Neuronal stem cell (in vitro differentiated cells): ENCODE results near the gene EIF2S2.
"Not testable (repeated sequence)": the region's sequence is repeated elsewhere in the genome, so short reads cannot be mapped to it uniquely, and the experiment has no call there.

ENCODE experiments used
- DNase-seq: peaks from one replicate; pipeline ENCODE4 v3.0.0-alpha.2; 2013; ENCODE audit warnings: low spot score
- H2AFZ ChIP-seq: one replicate; pipeline ENCODE4 v1.6.1; 2013; ENCODE audit warnings: mild to moderate bottlenecking, low read length, inconsistent platforms
- H2AK5ac ChIP-seq: 2 replicates; pipeline ENCODE4 v1.6.1; 2013; ENCODE audit warnings: low read depth, mild to moderate bottlenecking, inconsistent platforms, low read length, moderate library complexity, mixed read lengths
- H2BK120ac ChIP-seq: 2 replicates; pipeline ENCODE4 v1.6.1; 2013; ENCODE audit warnings: low read depth, mild to moderate bottlenecking, inconsistent platforms, low read length, moderate library complexity, mixed read lengths
- H2BK12ac ChIP-seq: one replicate; pipeline ENCODE4 v1.6.1; 2013; ENCODE audit warnings: low read length, inconsistent platforms
- H2BK15ac ChIP-seq: 2 replicates; pipeline ENCODE4 v1.6.1; 2013; ENCODE audit warnings: mild to moderate bottlenecking, low read length, inconsistent platforms, mixed read lengths
- H2BK5ac ChIP-seq: one replicate; pipeline ENCODE4 v1.6.1; 2013; ENCODE audit warnings: inconsistent platforms, mild to moderate bottlenecking, low read length, moderate library complexity
- H3K14ac ChIP-seq: one replicate; pipeline ENCODE4 v1.6.1; 2013; ENCODE audit warnings: low read length, inconsistent platforms
- H3K18ac ChIP-seq: 2 replicates; pipeline ENCODE4 v1.6.1; 2013; ENCODE audit warnings: low read length, inconsistent platforms
- H3K23ac ChIP-seq: 2 replicates; pipeline ENCODE4 v1.6.1; 2013; ENCODE audit warnings: low read depth, mild to moderate bottlenecking, mixed read lengths, low read length, inconsistent platforms; ENCODE audit not compliant: poor library complexity
- H3K27ac ChIP-seq: replicated peaks from 3 replicates; pipeline ENCODE4 v1.5.1; 2013; ENCODE audit warnings: low read length, inconsistent platforms
- H3K27me3 ChIP-seq, 3 experiments: 2 replicates each; pipeline ENCODE4 v1.6.1; 2013; ENCODE audit warnings: low read length in 3 of 3, mild to moderate bottlenecking in 2 of 3, inconsistent platforms in 1 of 3, low read depth in 1 of 3, mixed read lengths in 1 of 3, moderate library complexity in 1 of 3; ENCODE audit not compliant: control insufficient read depth in 3 of 3, insufficient read depth in 3 of 3
- H3K36me3 ChIP-seq, 2 donors: replicated peaks in 1 of 2; 2 replicates each; pipeline ENCODE4 v1.6.1; 2013; ENCODE audit warnings: low read length in 2 of 2; ENCODE audit not compliant: control insufficient read depth in 2 of 2, insufficient read depth in 2 of 2
- H3K4ac ChIP-seq: 2 replicates; pipeline ENCODE4 v1.6.1; 2013; ENCODE audit warnings: inconsistent platforms, mild to moderate bottlenecking, low read length, moderate library complexity
- H3K4me1 ChIP-seq, 2 donors: 1 replicate in 1 of 2; 2 replicates in 1 of 2; pipeline ENCODE4 v1.6.1; 2013; ENCODE audit warnings: low read length in 2 of 2, low read depth in 1 of 2; ENCODE audit not compliant: control insufficient read depth in 2 of 2, insufficient read depth in 1 of 2
- H3K4me2 ChIP-seq: one replicate; pipeline ENCODE4 v1.6.1; 2013; ENCODE audit warnings: mild to moderate bottlenecking, low read length, inconsistent platforms; ENCODE audit not compliant: insufficient read depth, poor library complexity, severe bottlenecking
- H3K4me3 ChIP-seq, 2 donors: 2 replicates each; pipeline ENCODE4 v1.5.1; 2013; ENCODE audit warnings: low read length in 2 of 2, mild to moderate bottlenecking in 2 of 2, inconsistent platforms in 1 of 2, moderate library complexity in 1 of 2
- H3K79me1 ChIP-seq: one replicate; pipeline ENCODE4 v1.6.1; 2013; ENCODE audit warnings: low read depth, mild to moderate bottlenecking, inconsistent platforms, low read length, moderate library complexity
- H3K9ac ChIP-seq: one replicate; pipeline ENCODE4 v1.6.1; 2013; ENCODE audit warnings: mild to moderate bottlenecking, low read depth, low read length, inconsistent platforms; ENCODE audit not compliant: poor library complexity
- H3K9me3 ChIP-seq, 2 donors: replicated peaks in 1 of 2; 2 replicates each; pipeline versions ENCODE3 to v1.6.1; 2013; ENCODE audit warnings: low read length in 2 of 2, mild to moderate bottlenecking in 2 of 2, inconsistent platforms in 1 of 2, low read depth in 1 of 2, mixed read lengths in 1 of 2, moderate library complexity in 1 of 2; ENCODE audit not compliant: control insufficient read depth in 2 of 2, insufficient read depth in 1 of 2
- H4K8ac ChIP-seq: one replicate; pipeline ENCODE4 v1.6.1; 2013; ENCODE audit warnings: low read depth, mild to moderate bottlenecking, inconsistent platforms, low read length, moderate library complexity
- H4K91ac ChIP-seq: one replicate; pipeline ENCODE4 v1.6.1; 2013; ENCODE audit warnings: low read length, low read depth, mild to moderate bottlenecking, inconsistent platforms; ENCODE audit not compliant: poor library complexity
- WGBS, 2 donors: extraction: QIAGEN DNeasy Blood & Tissue Kit; methylation state at CpG; one replicate each; pipeline ENCODE4 v1.1.7; 2013; ENCODE audit warnings: missing lambda C conversion rate in 2 of 2, mixed read lengths in 1 of 2; ENCODE audit not compliant: insufficient read length in 2 of 2, insufficient replicate concordance in 1 of 2; ENCODE audit errors: extremely low coverage in 2 of 2; 5-methylcytosine and 5-hydroxymethylcytosine counted together

EIF2S2 gene

GRCh38 chr20:34142121-34142520, 30.1 kb upstream of the EIF2S2 start:
- WGBS, 2 donors, result no CpG with 5 or more reads among the region's 1 CpG
- Histone ChIP-seq H3K23ac (no peak overlapping the region), H2BK15ac (no peak overlapping the region), H3K4me1 (peaks cover 0 to 3% of the 10 kb centered on the region in 2 donors), H4K91ac (no peak overlapping the region), H3K4me2 (no peak overlapping the region), H2BK5ac (no peak overlapping the region), H3K27ac (no peak overlapping the region), H2BK120ac (no peak overlapping the region), H3K14ac (no peak overlapping the region), H3K4ac (no peak overlapping the region), H3K4me3 (no peak overlapping the region), H3K36me3 (no peaks in the 10 kb centered on the region), H2AK5ac (no peak overlapping the region), H2BK12ac (no peak overlapping the region), H3K18ac (no peak overlapping the region), H3K79me1 (no peaks in the 10 kb centered on the region), H3K9me3 (peaks cover 0 to 2% of the 10 kb centered on the region in 2 donors), H2AFZ (no peak overlapping the region), H4K8ac (no peak overlapping the region), H3K9ac (no peak overlapping the region), H3K27me3 (no peaks in the 10 kb centered on the region)
- no peak for DNase-seq

- no peaks in the 10 kb centered on the region for H3K79me1 ChIP-seq
- no CpG with 5 or more reads among the region's 2 CpGs for WGBS, 2 donors
- H3K18ac ChIP-seq, result no peak overlapping the region
- no peak overlapping the region for H2BK5ac ChIP-seq
- no peak overlapping the region for H3K27ac ChIP-seq
- H3K9ac ChIP-seq, result no peak overlapping the region
- no peak overlapping the region for H2BK15ac ChIP-seq
- no peak overlapping the region for H3K4ac ChIP-seq
- H4K8ac ChIP-seq, result no peak overlapping the region
- no peak overlapping the region for H3K4me2 ChIP-seq
- no peak for DNase-seq
- H2BK120ac ChIP-seq, result no peak overlapping the region
- H2AK5ac ChIP-seq, result no peak overlapping the region
- no peak overlapping the region for H3K4me3 ChIP-seq
- peaks cover 0 to 3% of the 10 kb centered on the region in 2 donors for H3K4me1 ChIP-seq
- peaks cover 0 to 2% of the 10 kb centered on the region in 2 donors for H3K9me3 ChIP-seq
- H3K23ac ChIP-seq, result no peak overlapping the region
- no peak overlapping the region for H2BK12ac ChIP-seq
- H3K36me3 ChIP-seq, result no peaks in the 10 kb centered on the region
- no peaks in the 10 kb centered on the region for H3K27me3 ChIP-seq
- H3K14ac ChIP-seq, result no peak overlapping the region
- no peak overlapping the region for H4K91ac ChIP-seq
- H2AFZ ChIP-seq, result no peak overlapping the region
Measured at GRCh38 chr20:34141293-34141692, 29.2 kb upstream of the EIF2S2 start.

DNA sequence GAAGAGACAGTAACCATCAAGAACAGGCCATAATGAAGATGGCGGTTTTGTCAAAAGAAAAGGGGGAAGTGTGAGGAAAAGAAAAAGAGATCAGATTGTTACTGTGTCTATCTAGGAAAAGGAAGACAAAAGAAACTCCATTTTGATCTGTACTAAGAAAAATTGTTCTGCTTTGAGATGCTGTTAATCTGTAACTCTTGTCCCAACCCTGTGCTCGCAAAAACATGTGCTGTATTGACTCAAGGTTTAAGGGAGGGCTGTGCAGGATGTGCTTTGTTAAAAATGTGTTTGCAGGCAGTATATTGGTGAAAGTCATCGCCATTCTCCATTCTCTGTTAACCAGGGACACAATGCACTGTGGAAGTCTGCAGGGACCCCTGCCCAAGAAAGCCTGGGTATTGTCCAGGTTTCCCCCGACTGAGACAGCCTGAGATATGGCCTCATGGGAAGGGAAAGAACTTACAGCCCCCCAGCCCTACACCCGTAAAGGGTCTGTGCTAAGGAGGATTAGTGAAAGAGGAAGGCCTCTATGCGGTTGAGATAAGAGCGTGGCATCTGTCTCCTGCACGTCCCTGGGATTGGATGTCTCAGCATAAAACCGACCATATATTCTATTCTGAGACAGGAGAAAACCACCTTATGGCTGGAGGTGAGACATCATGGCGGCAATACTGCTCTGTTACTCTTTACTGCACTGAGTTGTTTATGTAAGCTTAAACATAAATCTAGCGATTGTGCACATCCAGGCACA, 23.7 kb upstream of the EIF2S2 start:
- not testable (repeated sequence) for H3K9me3 ChIP-seq
- no CpG with 5 or more reads among the region's 11 CpGs for WGBS, 2 donors

GRCh38 chr20:34133365-34133860, 21.4 kb upstream of the EIF2S2 start:
- H3K23ac ChIP-seq, H2AFZ ChIP-seq, H2BK120ac ChIP-seq, H3K79me1 ChIP-seq, H3K18ac ChIP-seq, H2BK15ac ChIP-seq, H2BK12ac ChIP-seq, H3K4me2 ChIP-seq, H2AK5ac ChIP-seq, DNase-seq, H3K9ac ChIP-seq, H3K4ac ChIP-seq, H4K8ac ChIP-seq, H4K91ac ChIP-seq, H3K9me3 ChIP-seq, H3K27me3 ChIP-seq, H3K4me3 ChIP-seq, H3K14ac ChIP-seq, H3K36me3 ChIP-seq, H3K27ac ChIP-seq, H3K4me1 ChIP-seq, H2BK5ac ChIP-seq: not testable (repeated sequence)
- no CpG with 5 or more reads among the region's 4 CpGs for WGBS, 2 donors

More for the DNA sequence above, 23.7 kb upstream of the EIF2S2 start:
- not testable (repeated sequence) for H4K91ac ChIP-seq, H3K14ac ChIP-seq, H3K79me1 ChIP-seq, H3K36me3 ChIP-seq, H3K27ac ChIP-seq, H2BK15ac ChIP-seq, H3K9ac ChIP-seq, DNase-seq, H2AK5ac ChIP-seq, H2BK12ac ChIP-seq, H3K4me1 ChIP-seq, H3K4ac ChIP-seq, H3K18ac ChIP-seq, H3K27me3 ChIP-seq, H4K8ac ChIP-seq, H3K4me3 ChIP-seq, H3K23ac ChIP-seq, H2AFZ ChIP-seq, H2BK120ac ChIP-seq, H2BK5ac ChIP-seq, H3K4me2 ChIP-seq
